HEK293 (cell line): Measurements from ENCODE around the gene EDNRA.

Experiments
- CTCF ChIP-seq: fragments of 450-650 bp; formaldehyde crosslinking; IDR thresholded peaks from 2 replicates; pipeline ENCODE4 v1.5.1; 2016; ENCODE audit warnings: missing biosample characterization, missing genetic modification characterization
- KLF9 ChIP-seq: fragments of 450-650 bp; formaldehyde crosslinking; IDR thresholded peaks from 2 replicates; pipeline ENCODE4 v1.5.1; 2016; ENCODE audit warnings: missing biosample characterization, missing genetic modification characterization, low read depth
- PBX3 ChIP-seq: sonication (generic); formaldehyde crosslinking; IDR thresholded peaks from 2 replicates; pipeline ENCODE4 v1.8.1; 2022; ENCODE audit warnings: mild to moderate bottlenecking, moderate library complexity, missing genetic modification reagents
- REST ChIP-seq: fragments of 450-650 bp; formaldehyde crosslinking; IDR thresholded peaks from 2 replicates; pipeline ENCODE4 v1.5.1; 2016; ENCODE audit warnings: missing biosample characterization, missing genetic modification characterization
- TCF7L2 ChIP-seq: IDR thresholded peaks from 2 replicates; pipeline ENCODE4 v1.6.1; 2011; ENCODE audit warnings: low read depth, mild to moderate bottlenecking, inconsistent platforms, low read length, moderate library complexity, borderline replicate concordance
- ZNF121 ChIP-seq: fragments of 450-650 bp; formaldehyde crosslinking; IDR thresholded peaks from 2 replicates; pipeline ENCODE4 v1.5.1; 2016; ENCODE audit warnings: missing biosample characterization, missing genetic modification characterization
- ZNF513 ChIP-seq: fragments of 450-650 bp; IDR thresholded peaks from 2 replicates; pipeline ENCODE4 v1.5.1; 2018; ENCODE audit warnings: missing biosample characterization, missing genetic modification characterization
- ZNF704 ChIP-seq: fragments of 450-650 bp; formaldehyde crosslinking; IDR thresholded peaks from 2 replicates; pipeline ENCODE4 v1.5.1; 2016; ENCODE audit warnings: missing biosample characterization, missing genetic modification characterization
- ZNF776 ChIP-seq: fragments of 450-650 bp; formaldehyde crosslinking; IDR thresholded peaks from 2 replicates; pipeline ENCODE4 v1.5.0; 2017; ENCODE audit warnings: missing biosample characterization, missing genetic modification characterization, borderline replicate concordance
- ZNF777 ChIP-seq: fragments of 450-650 bp; formaldehyde crosslinking; IDR thresholded peaks from 2 replicates; pipeline ENCODE4 v1.5.1; 2017; ENCODE audit warnings: missing biosample characterization, missing genetic modification characterization, borderline replicate concordance

GRCh38 chr4:147586637-147587036 is 105.7 kb downstream of the EDNRA start:
- no peak for TF ChIP-seq ZNF704 (tag by site-specific recombination)
- no peak for TF ChIP-seq PBX3
- TF ChIP-seq ZNF777 (tag by site-specific recombination) = no peak
- no peak for TF ChIP-seq CTCF (tag by site-specific recombination)
- no peak for TF ChIP-seq ZNF513 (tag by site-specific recombination)
- TF ChIP-seq KLF9 = no peak
- TF ChIP-seq TCF7L2 = no peak
- no peak for TF ChIP-seq ZNF121
- TF ChIP-seq ZNF776 = no peak
- TF ChIP-seq REST (tag by site-specific recombination) = no peak
